NCI-H446 treated with DMSO at 0.1 percent for 48 hours (cell line): ENCODE data around the gene RAD54L.
"Not testable (repeated sequence)": the region's sequence is repeated elsewhere in the genome, so short reads cannot be mapped to it uniquely, and the experiment has no call there.

ENCODE experiments used
- DNase-seq: peaks from one replicate; lab custom pipeline; 2025; lab: John Stamatoyannopoulos, UW

Gene RAD54L

GRCh38 chr1:46247436-46248121, at the start of gene RAD54L:
RAD54L (plus strand) TSS chr1:46247763; CDS start chr1:46248406, 643 bp downstream.
- DNase-seq = peak; percentile 98

GRCh38 chr1:46197964-46198811, 49.4 kb upstream of the RAD54L start, which contains the start of gene POMGNT1:
POMGNT1 (minus strand) TSS chr1:46198434; CDS start chr1:46197821, 613 bp downstream.
- peak; percentile 34 for DNase-seq

GRCh38 chr1:46199233-46199749, 48.3 kb upstream of the RAD54L start:
- DNase-seq = no peak

- no peak for DNase-seq
These were observed 43.7 kb upstream of the RAD54L start for GRCh38 chr1:46203738-46204405.

GRCh38 chr1:46204406-46204742, 43.2 kb upstream of the RAD54L start:
- no peak for DNase-seq

- no peak for DNase-seq
These were observed 42.4 kb upstream of the RAD54L start for GRCh38 chr1:46205141-46205540.

- DNase-seq = no peak
These were observed 41.8 kb upstream of the RAD54L start for GRCh38 chr1:46205791-46206190.

GRCh38 chr1:46206399-46206798, 41.2 kb upstream of the RAD54L start:
- no peak for DNase-seq

- DNase-seq = no peak
These were observed 37.0 kb upstream of the RAD54L start for GRCh38 chr1:46210561-46210960.

- DNase-seq = no peak
These were observed 36.5 kb upstream of the RAD54L start for GRCh38 chr1:46211051-46211450.

GRCh38 chr1:46215504-46215903, 32.1 kb upstream of the RAD54L start:
- DNase-seq = no peak

- no peak for DNase-seq
These were observed 29.1 kb upstream of the RAD54L start for GRCh38 chr1:46218443-46218842.

- no peak for DNase-seq
These were observed 27.7 kb upstream of the RAD54L start for GRCh38 chr1:46219551-46220520.

GRCh38 chr1:46220808-46221207, 26.8 kb upstream of the RAD54L start:
- DNase-seq = no peak

- DNase-seq = no peak
These were observed 25.8 kb upstream of the RAD54L start for GRCh38 chr1:46221749-46222148.

- not testable (repeated sequence) for DNase-seq
These were observed 24.5 kb upstream of the RAD54L start for GRCh38 chr1:46223055-46223454.

GRCh38 chr1:46223472-46223943, 24.1 kb upstream of the RAD54L start:
- DNase-seq = peak; percentile 83

GRCh38 chr1:46224966-46225365, 22.6 kb upstream of the RAD54L start:
- DNase-seq = no peak

GRCh38 chr1:46231231-46231630, 16.3 kb upstream of the RAD54L start:
- not testable (repeated sequence) for DNase-seq

- DNase-seq = no peak
These were observed 10.7 kb upstream of the RAD54L start for GRCh38 chr1:46236882-46237281.

GRCh38 chr1:46238865-46239264, 8.7 kb upstream of the RAD54L start:
- DNase-seq = not testable (repeated sequence)
